SU-DHL-6 (cell line): ENCODE measurements around the gene GCNT2.
"Not testable (repeated sequence)": the region's sequence is repeated elsewhere in the genome, so short reads cannot be mapped to it uniquely, and the experiment has no call there.

Experiments used
- H2AFZ ChIP-seq: fragments of 200-600 bp; sonication (generic); 2 replicates; pipeline ENCODE4 v1.6.1; 2014; ENCODE audit warnings: low read depth, mild to moderate bottlenecking, moderate library complexity, mixed read lengths, antibody characterized with exemption, low read length; ENCODE audit not compliant: severe bottlenecking
- H3F3A ChIP-seq: fragments of 200-600 bp; shearing (Covaris generic); 2 replicates; pipeline ENCODE4 v1.6.0; 2016; ENCODE audit warnings: antibody characterized with exemption, mild to moderate bottlenecking; ENCODE audit not compliant: insufficient read depth
- H3K27ac ChIP-seq: fragments of 200-600 bp; sonication (generic); 2 replicates; pipeline ENCODE4 v1.5.1; 2016; ENCODE audit warnings: low read depth, mild to moderate bottlenecking, low read length, moderate library complexity, mixed read lengths
- H3K27me3 ChIP-seq: fragments of 200-600 bp; sonication (generic), shearing (Covaris generic); 2 replicates; pipeline ENCODE4 v1.6.0; 2014; ENCODE audit warnings: mild to moderate bottlenecking, low read length
- H3K36me3 ChIP-seq: fragments of 200-600 bp; sonication (generic); 2 replicates; pipeline ENCODE4 v1.6.1; 2014; ENCODE audit warnings: mild to moderate bottlenecking, low read length, mixed read lengths
- H3K4me2 ChIP-seq: fragments of 300-600, 200-600 bp; shearing (Covaris generic), sonication (generic); 2 replicates; pipeline ENCODE4 v1.6.0; 2014; ENCODE audit warnings: low read length, low read depth, mild to moderate bottlenecking; ENCODE audit not compliant: poor library complexity, severe bottlenecking
- H3K4me3 ChIP-seq: fragments of 200-600 bp; sonication (generic); 2 replicates; pipeline ENCODE4 v1.5.1; 2014; ENCODE audit warnings: antibody characterized with exemption, low read length, mild to moderate bottlenecking, mixed read lengths; ENCODE audit not compliant: insufficient read depth, poor library complexity, severe bottlenecking
- H3K79me2 ChIP-seq: fragments of 200-600 bp; sonication (generic); 2 replicates; pipeline ENCODE4 v1.6.1; 2014; ENCODE audit warnings: mild to moderate bottlenecking, low read length, moderate library complexity; ENCODE audit not compliant: insufficient read depth
- H3K9ac ChIP-seq: fragments of 200-600 bp; sonication (generic); 2 replicates; pipeline ENCODE4 v1.7.0; 2014; ENCODE audit warnings: mild to moderate bottlenecking, low read length
- H3K9me2 ChIP-seq: fragments of 200-600 bp; sonication (generic); replicated peaks from 2 replicates; pipeline ENCODE4 v1.6.1; 2014; ENCODE audit warnings: low read length; ENCODE audit not compliant: insufficient read depth
- H3K9me3 ChIP-seq: fragments of 200-600 bp; sonication (generic); 2 replicates; pipeline ENCODE4 v1.6.1; 2014; ENCODE audit warnings: low read length, mixed read lengths; ENCODE audit not compliant: insufficient read depth
- H4K20me1 ChIP-seq: fragments of 200-600 bp; sonication (generic); 2 replicates; pipeline ENCODE4 v1.6.1; 2014; ENCODE audit warnings: low read depth, mild to moderate bottlenecking, antibody characterized with exemption, low read length, moderate library complexity, mixed read lengths
- EZH2phosphoT487 ChIP-seq: fragments of 200-600 bp; sonication (generic), shearing (Covaris generic); conservative IDR thresholded peaks from 2 replicates; pipeline ENCODE4 v1.6.1; 2018; ENCODE audit warnings: mild to moderate bottlenecking, antibody characterized with exemption, low read length, moderate library complexity, mixed read lengths
- TF ChIP-seq, protein P1 (sequence below): fragments of 200-600 bp; sonication (generic); IDR thresholded peaks from one replicate; pipeline ENCODE4 v1.5.1; 2017; ENCODE audit warnings: antibody characterized with exemption, mild to moderate bottlenecking, low read length, moderate library complexity; ENCODE audit not compliant: insufficient read depth, poor library complexity, severe bottlenecking

GCNT2 gene

GRCh38 chr6:10655508-10656055, 134.4 kb downstream of the GCNT2 start:
- Histone ChIP-seq H3K79me2 (no peaks in the 10 kb centered on the region), H3K9me3 (no peaks in the 10 kb centered on the region), H3K36me3 (no peaks in the 10 kb centered on the region), H3K4me2 (no peak overlapping the region), H3K27me3 (no peaks in the 10 kb centered on the region), H3F3A (no peaks in the 10 kb centered on the region), H3K4me3 (no peak overlapping the region), H4K20me1 (no peaks in the 10 kb centered on the region), H2AFZ (peak overlapping the region; percentile 3), H3K27ac (no peak overlapping the region), H3K9me2 (no peaks in the 10 kb centered on the region), H3K9ac (no peak overlapping the region)
- TF ChIP-seq, protein P1, sequence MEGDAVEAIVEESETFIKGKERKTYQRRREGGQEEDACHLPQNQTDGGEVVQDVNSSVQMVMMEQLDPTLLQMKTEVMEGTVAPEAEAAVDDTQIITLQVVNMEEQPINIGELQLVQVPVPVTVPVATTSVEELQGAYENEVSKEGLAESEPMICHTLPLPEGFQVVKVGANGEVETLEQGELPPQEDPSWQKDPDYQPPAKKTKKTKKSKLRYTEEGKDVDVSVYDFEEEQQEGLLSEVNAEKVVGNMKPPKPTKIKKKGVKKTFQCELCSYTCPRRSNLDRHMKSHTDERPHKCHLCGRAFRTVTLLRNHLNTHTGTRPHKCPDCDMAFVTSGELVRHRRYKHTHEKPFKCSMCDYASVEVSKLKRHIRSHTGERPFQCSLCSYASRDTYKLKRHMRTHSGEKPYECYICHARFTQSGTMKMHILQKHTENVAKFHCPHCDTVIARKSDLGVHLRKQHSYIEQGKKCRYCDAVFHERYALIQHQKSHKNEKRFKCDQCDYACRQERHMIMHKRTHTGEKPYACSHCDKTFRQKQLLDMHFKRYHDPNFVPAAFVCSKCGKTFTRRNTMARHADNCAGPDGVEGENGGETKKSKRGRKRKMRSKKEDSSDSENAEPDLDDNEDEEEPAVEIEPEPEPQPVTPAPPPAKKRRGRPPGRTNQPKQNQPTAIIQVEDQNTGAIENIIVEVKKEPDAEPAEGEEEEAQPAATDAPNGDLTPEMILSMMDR: no peak
- TF ChIP-seq EZH2phosphoT487: no peak

GRCh38 chr6:10658910-10659698, 138.0 kb downstream of the GCNT2 start:
- Histone ChIP-seq H3K4me2 (no peak overlapping the region), H3F3A (no peaks in the 10 kb centered on the region), H3K36me3 (no peaks in the 10 kb centered on the region), H3K9ac (no peak overlapping the region), H3K9me3 (no peaks in the 10 kb centered on the region), H3K9me2 (no peaks in the 10 kb centered on the region), H3K27ac (no peak overlapping the region), H4K20me1 (no peaks in the 10 kb centered on the region), H3K79me2 (no peaks in the 10 kb centered on the region), H3K27me3 (no peaks in the 10 kb centered on the region), H3K4me3 (no peak overlapping the region), H2AFZ (no peak overlapping the region)
- TF ChIP-seq EZH2phosphoT487: no peak
- TF ChIP-seq, protein P1: no peak

GRCh38 chr6:10659699-10660348, 138.7 kb downstream of the GCNT2 start:
- Histone ChIP-seq H2AFZ (no peak overlapping the region), H4K20me1 (no peaks in the 10 kb centered on the region), H3K4me3 (no peak overlapping the region), H3K9me2 (no peaks in the 10 kb centered on the region), H3F3A (no peaks in the 10 kb centered on the region), H3K9ac (no peak overlapping the region), H3K27ac (no peak overlapping the region), H3K27me3 (no peaks in the 10 kb centered on the region), H3K36me3 (no peaks in the 10 kb centered on the region), H3K9me3 (no peaks in the 10 kb centered on the region), H3K4me2 (no peak overlapping the region), H3K79me2 (no peaks in the 10 kb centered on the region)
- TF ChIP-seq EZH2phosphoT487: no peak
- TF ChIP-seq, protein P1: no peak

DNA sequence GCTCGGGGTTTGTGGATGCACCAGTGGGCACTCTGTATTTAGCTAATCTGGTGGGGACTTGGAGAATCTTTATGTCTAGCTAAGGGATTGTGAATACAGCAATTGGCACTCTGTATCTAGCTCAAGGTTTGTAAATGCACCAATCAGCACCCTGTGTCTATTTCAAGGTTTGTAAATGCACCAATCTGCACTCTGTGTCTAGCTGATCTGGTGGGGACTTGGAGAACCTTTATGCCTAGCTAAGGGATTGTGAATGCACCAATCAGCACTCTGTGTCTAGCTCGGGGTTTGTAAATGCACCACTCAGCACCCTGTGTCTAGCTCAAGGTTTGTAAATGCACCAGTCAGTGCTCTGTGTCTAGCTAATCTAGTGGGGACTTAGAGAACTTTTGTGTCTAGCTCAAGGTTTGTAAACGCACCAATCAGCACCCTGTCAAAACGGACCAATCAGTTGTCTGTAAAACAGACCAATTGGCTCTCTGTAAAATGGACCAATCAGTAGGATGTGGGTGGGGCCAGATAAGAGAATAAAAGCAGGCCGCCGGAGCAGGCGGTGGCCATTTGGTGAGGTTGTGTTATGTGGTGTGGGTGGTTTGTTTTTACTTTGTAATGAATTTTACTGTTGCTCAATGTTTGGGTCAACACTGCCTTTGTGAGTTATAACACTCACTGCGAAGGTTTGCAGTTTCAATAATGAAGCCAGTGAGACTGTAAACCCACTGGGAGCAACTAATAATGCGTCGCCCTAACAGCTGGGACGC, 139.5 kb downstream of the GCNT2 start:
- not testable (repeated sequence) for H3K4me2 ChIP-seq, H3F3A ChIP-seq, H3K9me3 ChIP-seq, H3K27ac ChIP-seq, H2AFZ ChIP-seq, H3K9me2 ChIP-seq, H3K27me3 ChIP-seq, H3K79me2 ChIP-seq, H3K36me3 ChIP-seq, H3K9ac ChIP-seq, H4K20me1 ChIP-seq, H3K4me3 ChIP-seq
